NCI-H1417 treated with DMSO at 0.1 percent for 48 hours (cell line): ENCODE data around the gene TRIM4.

Experiments
- DNase-seq: peaks from one replicate; lab custom pipeline; 2025; lab: John Stamatoyannopoulos, UW

TRIM4 gene

DNA sequence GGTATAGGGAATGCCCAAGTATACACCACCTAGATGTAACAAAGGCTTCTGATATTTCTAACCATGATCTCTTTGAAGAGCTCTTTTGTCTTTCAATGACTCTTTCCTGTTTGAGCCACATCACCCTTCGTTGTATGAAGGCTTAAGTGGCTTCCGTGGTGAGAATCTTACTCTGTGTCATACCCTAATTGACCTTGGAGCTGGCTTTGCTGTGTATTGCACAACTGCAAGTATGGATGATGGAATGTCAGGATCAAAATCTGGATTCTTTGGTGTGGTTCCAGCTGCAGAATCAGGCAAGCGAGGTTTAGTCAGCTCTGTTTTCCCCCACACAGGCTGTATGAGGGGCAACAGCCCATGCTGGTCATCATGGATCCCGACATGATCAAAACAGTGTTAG lies 75.5 kb downstream of the TRIM4 start:
- DNase-seq, result no peak

DNA sequence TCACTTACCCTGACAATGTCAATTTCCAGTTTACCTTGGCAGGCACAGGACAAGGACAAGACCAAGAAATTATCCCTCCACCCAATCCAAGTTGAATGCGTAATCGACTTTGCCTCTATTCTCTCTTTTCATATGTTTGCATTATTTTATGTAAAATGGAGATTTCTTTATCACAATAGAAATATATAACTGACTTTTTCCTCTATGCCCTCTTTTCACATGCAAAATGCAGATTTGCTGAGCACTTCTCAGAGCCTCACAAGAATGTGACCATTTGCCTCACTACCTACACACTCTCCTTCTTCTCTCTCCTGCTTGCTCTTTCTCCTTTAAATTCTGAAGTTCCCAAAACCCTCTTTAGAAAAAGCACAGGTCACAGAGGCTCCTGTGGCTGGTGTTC lies 76.4 kb downstream of the TRIM4 start:
- no peak for DNase-seq
